ACC112 (cell line): ENCODE data around the gene GSS.

Source experiments
- H2AFZ ChIP-seq: fragments of 200-600 bp; sonication (generic); one replicate; pipeline ENCODE4 v1.6.0; 2017; ENCODE audit warnings: antibody characterized with exemption, low read length; ENCODE audit not compliant: unreplicated experiment
- H3K27ac ChIP-seq: fragments of 200-600 bp; sonication (generic); 2 replicates; pipeline ENCODE4 v1.5.1; 2014; ENCODE audit warnings: low read depth, mild to moderate bottlenecking, antibody characterized with exemption, low read length, moderate library complexity
- H3K27me3 ChIP-seq: fragments of 200-600 bp; sonication (generic); 2 replicates; pipeline ENCODE4 v1.6.1; 2014; ENCODE audit warnings: mild to moderate bottlenecking, antibody characterized with exemption, low read length, moderate library complexity, mixed read lengths; ENCODE audit not compliant: insufficient read depth
- H3K36me3 ChIP-seq: fragments of 200-600 bp; sonication (generic); 2 replicates; pipeline ENCODE4 v1.6.1; 2016; ENCODE audit warnings: mild to moderate bottlenecking, antibody characterized with exemption, low read length, moderate library complexity, mixed read lengths; ENCODE audit not compliant: insufficient read depth
- H3K4me1 ChIP-seq: fragments of 200-600 bp; sonication (generic); one replicate; pipeline ENCODE4 v1.6.1; 2016; ENCODE audit warnings: low read length, mixed read lengths; ENCODE audit not compliant: insufficient read depth, unreplicated experiment, control insufficient read depth
- H3K4me3 ChIP-seq: fragments of 200-600 bp; sonication (generic); 2 replicates; pipeline ENCODE4 v1.5.1; 2014; ENCODE audit warnings: mild to moderate bottlenecking, low read depth, low read length
- H3K79me2 ChIP-seq: fragments of 200-600 bp; sonication (generic); one replicate; pipeline ENCODE4 v1.6.0; 2016; ENCODE audit warnings: low read length; ENCODE audit not compliant: control insufficient read depth, unreplicated experiment, insufficient read depth

GSS gene

DNA sequence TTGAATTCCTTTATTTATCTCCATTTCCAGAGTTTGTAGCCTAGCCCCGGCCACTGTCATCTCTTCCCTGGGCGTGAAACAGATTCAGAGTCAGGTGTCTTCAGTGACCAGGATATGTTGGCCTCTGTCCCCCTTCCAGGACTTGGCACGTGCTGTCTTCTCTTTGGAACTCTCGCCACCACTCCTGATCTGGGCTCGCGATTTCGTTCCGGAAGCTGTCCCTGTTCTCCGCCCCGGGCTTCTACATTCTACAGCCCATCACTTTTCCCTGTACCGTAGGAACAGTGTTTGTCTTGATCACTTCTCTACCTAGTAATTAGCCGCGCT lies 739 bp downstream of the GSS start:
- Histone ChIP-seq H3K36me3 (no peaks in the 10 kb centered on the region), H2AFZ (peak overlapping the region; percentile 86), H3K4me1 (peaks cover 7% of the 10 kb centered on the region), H3K4me3 (peak overlapping the region; percentile 86), H3K27ac (peak overlapping the region; percentile 57), H3K79me2 (peaks cover 24% of the 10 kb centered on the region), H3K27me3 (no peaks in the 10 kb centered on the region)

DNA sequence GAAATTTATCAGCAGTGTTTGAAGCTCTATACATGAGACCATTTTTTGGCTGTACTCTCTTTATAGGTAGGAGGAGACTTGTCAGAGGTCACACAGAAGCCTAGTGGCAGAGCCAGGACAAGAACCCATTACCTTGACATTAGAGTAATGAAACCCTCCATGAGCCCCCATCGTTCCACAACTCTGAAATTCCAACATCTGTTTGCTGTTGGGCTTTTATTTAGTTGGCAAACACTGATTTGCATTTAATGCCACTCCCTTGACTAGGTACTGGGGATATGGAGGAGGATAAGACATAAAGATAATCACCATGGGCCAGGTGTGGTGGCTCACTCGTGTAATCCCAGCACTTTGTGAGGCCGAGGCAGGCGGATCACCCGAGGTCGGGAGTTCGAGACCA lies 1.6 kb downstream of the GSS start:
- Histone ChIP-seq H3K36me3 (no peaks in the 10 kb centered on the region), H3K27ac (no peak overlapping the region), H3K79me2 (peaks cover 24% of the 10 kb centered on the region), H3K4me3 (no peak overlapping the region), H3K27me3 (no peaks in the 10 kb centered on the region), H2AFZ (no peak overlapping the region), H3K4me1 (peaks cover 7% of the 10 kb centered on the region)

DNA sequence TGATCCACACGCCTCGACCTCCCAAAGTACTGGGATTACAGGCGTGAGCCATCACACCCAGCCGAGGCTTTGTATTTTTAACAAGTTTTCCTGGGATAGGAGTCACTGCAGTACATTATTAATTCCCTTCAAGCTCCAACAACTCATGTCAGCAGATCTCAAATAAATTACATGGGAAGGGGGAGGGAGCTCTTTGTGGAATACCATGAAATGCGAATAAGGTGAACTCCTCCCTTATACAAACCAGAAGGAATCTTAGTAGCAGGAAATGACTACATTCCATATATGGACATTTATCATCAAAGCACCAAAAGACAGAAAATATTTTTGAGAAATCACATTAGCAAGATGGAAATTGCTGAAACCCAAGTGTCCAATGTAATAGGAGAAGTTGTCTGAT lies 2.9 kb downstream of the GSS start:
- no peak overlapping the region for H2AFZ ChIP-seq
- H3K79me2 ChIP-seq, result peaks cover 24% of the 10 kb centered on the region
- peaks cover 7% of the 10 kb centered on the region for H3K4me1 ChIP-seq
- H3K36me3 ChIP-seq, result no peaks in the 10 kb centered on the region
- H3K27me3 ChIP-seq, result no peaks in the 10 kb centered on the region
- no peak overlapping the region for H3K27ac ChIP-seq
- H3K4me3 ChIP-seq, result no peak overlapping the region

DNA sequence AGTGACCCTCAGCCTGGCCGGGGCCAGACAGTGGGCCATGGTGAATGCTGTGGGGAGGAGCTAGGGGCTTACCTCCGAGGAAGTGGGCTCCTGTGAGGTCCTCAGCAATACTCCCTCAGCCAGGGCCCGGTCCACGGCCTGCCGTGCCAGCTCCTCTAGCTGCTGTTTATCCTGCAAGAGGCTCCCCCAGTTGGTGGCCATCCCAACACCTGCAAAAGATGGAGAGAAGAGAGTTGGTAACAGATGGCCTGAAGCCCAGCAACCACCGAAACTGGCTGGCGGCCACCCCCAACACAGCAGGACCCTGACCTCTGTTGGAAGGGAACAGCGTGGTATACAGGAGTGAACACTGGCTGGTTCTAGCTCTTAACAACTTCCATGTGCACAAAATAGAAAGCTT lies 4.0 kb downstream of the GSS start:
- Histone ChIP-seq H3K27me3 (no peaks in the 10 kb centered on the region), H3K36me3 (no peaks in the 10 kb centered on the region), H3K27ac (no peak overlapping the region), H3K79me2 (peaks cover 24% of the 10 kb centered on the region), H3K4me1 (peaks cover 7% of the 10 kb centered on the region), H3K4me3 (no peak overlapping the region), H2AFZ (no peak overlapping the region)

DNA sequence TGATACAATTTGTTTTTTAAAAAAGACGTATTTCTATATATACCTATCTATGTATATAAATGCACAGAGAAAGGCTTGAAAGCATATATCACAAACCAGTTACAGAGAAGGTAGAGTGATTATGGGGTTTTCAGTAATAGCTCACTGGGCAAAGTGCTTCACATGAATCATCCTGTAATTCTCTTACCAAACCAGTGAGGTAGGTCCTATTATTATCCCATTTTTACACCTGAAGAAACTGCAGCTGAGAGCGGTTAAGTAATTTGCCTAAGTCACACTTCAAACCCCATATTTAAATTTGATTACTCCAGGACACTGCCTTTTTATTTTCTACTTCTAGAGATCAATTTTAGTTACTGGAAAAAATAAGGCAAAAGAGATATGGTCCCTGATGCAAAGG lies 4.4 kb downstream of the GSS start:
- H3K4me3 ChIP-seq, result no peak overlapping the region
- H2AFZ ChIP-seq, result no peak overlapping the region
- H3K27ac ChIP-seq, result no peak overlapping the region
- H3K4me1 ChIP-seq, result peaks cover 7% of the 10 kb centered on the region
- peaks cover 24% of the 10 kb centered on the region for H3K79me2 ChIP-seq
- H3K36me3 ChIP-seq, result no peaks in the 10 kb centered on the region
- H3K27me3 ChIP-seq, result no peaks in the 10 kb centered on the region

DNA sequence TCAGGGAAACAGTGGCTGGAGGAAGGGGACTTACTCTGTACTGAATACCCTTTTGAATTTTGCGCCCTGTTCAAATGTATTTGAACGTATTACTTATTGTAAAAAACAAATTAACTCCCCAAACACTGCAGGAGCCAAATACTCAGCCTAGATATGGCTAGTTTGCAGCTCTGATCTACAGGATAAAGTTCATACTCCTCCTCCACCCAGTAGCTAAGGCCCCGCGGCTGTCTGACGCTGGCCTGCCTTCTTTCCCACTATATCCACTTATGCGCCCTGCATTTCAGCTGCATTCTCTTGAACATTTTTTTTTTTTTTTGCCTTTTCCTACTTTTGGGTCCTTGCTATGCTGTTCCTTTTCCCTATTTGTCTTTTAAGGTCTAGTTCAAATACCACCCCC lies 6.5 kb downstream of the GSS start:
- peaks cover 12% of the 10 kb centered on the region for H3K4me1 ChIP-seq
- H3K4me3 ChIP-seq, result no peak overlapping the region
- no peak overlapping the region for H3K27ac ChIP-seq
- H2AFZ ChIP-seq, result no peak overlapping the region
- no peaks in the 10 kb centered on the region for H3K36me3 ChIP-seq
- peaks cover 16% of the 10 kb centered on the region for H3K79me2 ChIP-seq
- H3K27me3 ChIP-seq, result no peaks in the 10 kb centered on the region

DNA sequence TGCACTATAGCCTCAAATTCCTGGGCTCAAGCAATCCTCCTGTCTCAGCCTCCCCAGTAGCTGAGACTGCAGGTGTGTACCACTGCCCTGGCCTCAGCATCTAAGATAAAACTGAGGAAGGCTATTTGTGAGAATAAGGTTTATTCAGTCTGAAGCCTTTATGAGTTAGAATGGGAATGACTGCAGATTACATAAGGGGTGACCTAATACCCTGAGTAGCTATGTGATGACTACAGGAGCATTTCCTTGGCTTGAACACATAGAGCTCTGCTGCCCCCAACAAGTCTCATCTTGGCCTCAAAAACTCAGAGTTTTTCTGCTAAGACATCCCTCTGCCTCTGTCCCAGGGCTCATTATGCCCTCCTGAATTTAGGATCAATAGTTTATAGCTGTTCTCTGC lies 7.6 kb downstream of the GSS start:
- Histone ChIP-seq H3K4me1 (peaks cover 11% of the 10 kb centered on the region), H3K27ac (no peak overlapping the region), H3K36me3 (0 out of 2 replicates have a peak, but pooled peaks cover under 1% of the 10 kb centered on the region), H3K27me3 (no peaks in the 10 kb centered on the region), H2AFZ (no peak overlapping the region), H3K4me3 (no peak overlapping the region), H3K79me2 (peaks cover 9% of the 10 kb centered on the region)

DNA sequence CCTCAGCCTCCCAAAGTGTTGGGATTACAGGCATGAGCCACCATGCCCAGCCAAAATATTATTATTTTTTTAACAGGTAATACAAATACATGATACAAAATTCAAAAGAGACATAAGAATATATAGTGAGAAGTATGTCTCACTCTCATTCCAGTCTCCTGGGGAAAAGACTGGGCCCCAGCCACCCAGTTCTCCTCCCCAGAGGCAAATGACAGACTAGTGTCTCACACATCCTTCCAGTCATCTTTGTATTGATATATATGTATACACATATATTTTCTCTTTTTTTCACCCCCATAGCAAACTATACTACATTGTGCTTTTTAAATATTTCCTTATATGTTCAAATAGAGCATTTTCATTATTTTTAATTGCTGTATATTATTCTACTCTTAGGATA lies 8.3 kb downstream of the GSS start:
- Histone ChIP-seq H3K27ac (no peak overlapping the region), H2AFZ (no peak overlapping the region), H3K27me3 (no peaks in the 10 kb centered on the region), H3K79me2 (peaks cover 7% of the 10 kb centered on the region), H3K4me3 (no peak overlapping the region), H3K36me3 (peaks cover 7% of the 10 kb centered on the region; the same call in 1 of the 2 replicates), H3K4me1 (peaks cover 7% of the 10 kb centered on the region)

DNA sequence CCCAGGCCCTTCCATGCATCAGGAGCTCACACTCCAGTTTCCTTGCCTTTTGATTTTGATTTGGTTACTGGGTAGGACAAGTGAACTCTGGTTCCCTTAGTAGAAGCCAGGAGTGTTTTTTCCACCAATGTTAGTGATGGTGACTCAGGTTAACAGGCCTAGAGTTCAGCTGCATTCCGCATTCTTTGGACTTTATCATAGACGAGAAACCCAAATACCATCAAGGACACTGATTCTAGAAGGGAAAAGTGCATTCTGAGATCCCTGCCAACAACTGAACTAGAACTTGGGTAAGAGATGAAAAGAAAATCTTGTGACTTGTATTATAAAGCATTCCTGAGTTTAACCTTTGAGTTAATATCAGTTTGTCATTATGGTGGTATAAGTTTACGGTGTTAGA lies 8.9 kb downstream of the GSS start:
- H3K4me3 ChIP-seq, result no peak overlapping the region
- H3K36me3 ChIP-seq, result peaks cover 8% of the 10 kb centered on the region; the same call in 1 of the 2 replicates
- peaks cover 8% of the 10 kb centered on the region for H3K4me1 ChIP-seq
- no peaks in the 10 kb centered on the region for H3K27me3 ChIP-seq
- peaks cover 3% of the 10 kb centered on the region for H3K79me2 ChIP-seq
- H3K27ac ChIP-seq, result no peak overlapping the region
- no peak overlapping the region for H2AFZ ChIP-seq

DNA sequence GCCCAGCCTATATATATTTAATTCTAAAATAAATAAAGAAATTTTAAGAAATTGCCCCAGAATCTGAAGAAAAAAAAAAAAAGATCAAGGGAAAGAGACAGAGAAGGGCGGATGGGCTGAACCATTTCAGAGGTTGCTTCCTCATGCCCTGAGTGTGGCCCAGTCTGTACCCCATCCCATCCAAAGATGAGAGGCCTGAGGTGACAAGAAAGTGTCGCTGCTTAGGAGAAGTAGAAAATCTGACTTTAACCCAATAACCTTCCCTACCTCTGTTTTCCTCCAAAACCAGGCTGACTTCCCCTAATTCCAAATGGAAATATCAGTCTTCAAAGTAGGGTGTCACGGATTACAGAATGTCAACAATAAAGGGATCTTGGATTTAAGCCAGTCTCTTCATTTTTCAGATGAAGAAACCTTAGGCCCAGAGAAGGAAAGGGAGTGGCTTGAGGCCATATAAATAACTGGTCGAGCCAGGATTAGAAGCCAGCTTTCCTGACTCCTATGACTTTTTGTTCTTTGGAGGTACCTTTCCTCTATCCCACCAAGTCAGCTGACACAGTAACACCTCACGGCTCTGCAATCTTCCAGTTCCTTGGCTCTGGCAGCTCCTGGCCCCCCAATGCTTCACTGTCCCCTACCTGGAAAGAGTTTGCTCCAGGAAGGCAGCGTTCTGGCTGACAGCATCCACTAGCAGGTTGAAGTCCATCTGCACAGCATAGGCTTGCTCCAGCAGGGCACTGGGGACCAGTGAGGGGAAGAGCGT lies 10.1 kb downstream of the GSS start:
- H3K4me1 ChIP-seq, result peaks cover 14% of the 10 kb centered on the region
- no peak overlapping the region for H2AFZ ChIP-seq
- no peak overlapping the region for H3K4me3 ChIP-seq
- H3K27ac ChIP-seq, result no peak overlapping the region
- H3K79me2 ChIP-seq, result no peaks in the 10 kb centered on the region
- no peaks in the 10 kb centered on the region for H3K27me3 ChIP-seq
- H3K36me3 ChIP-seq, result peaks cover 8% of the 10 kb centered on the region; the same call in 1 of the 2 replicates

DNA sequence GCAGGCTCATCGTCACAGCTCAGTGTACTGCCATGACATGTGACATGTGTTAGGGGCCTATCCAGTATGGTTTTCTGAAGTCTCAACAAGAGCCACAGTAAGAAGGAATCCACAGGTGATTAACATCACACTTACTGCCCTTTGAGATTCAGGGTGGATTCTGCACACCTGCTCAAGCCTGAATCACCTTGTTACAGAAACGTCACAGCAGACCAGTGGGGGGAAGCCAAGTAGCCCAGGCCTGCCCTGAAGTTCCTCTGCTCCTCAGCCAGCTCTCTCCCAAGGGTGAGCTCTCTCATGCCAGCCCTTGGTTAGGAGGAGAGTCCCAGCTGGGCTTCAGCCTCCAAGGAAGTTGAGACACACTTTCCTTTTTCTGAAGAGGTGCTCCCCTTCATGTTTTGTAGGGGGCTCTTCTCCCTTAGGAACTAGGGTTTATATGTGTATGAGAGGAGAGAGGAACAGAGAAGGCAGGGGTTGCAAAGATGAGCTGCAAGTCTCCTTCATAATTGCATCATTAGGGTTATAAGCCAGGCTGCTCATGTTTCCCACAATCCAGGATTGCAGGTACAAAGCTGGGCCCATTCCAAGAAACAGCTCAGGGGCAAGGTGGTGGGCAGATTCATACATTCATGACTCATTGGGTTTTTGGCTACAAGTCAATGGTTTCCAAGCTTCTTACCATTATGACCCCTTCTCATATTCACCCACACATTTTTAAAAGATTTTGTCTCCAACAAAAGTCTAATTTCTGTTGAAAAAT lies 11.6 kb downstream of the GSS start:
- Histone ChIP-seq H3K79me2 (no peaks in the 10 kb centered on the region), H3K4me1 (peaks cover 14% of the 10 kb centered on the region), H2AFZ (no peak overlapping the region), H3K4me3 (no peak overlapping the region), H3K36me3 (peaks cover 10% of the 10 kb centered on the region; the same call in 1 of the 2 replicates), H3K27ac (no peak overlapping the region), H3K27me3 (no peaks in the 10 kb centered on the region)
